ENCODE measurements around the gene PCDH18. TPM values are rescaled to one million over a fixed set of nuclear protein-coding genes. Genes with fewer than 3 reads are reported as not detected.

Gene PCDH18
- total RNA-seq, 1 donor from 2014 or later: 1.2 TPM

- TF ChIP-seq CTCF (IDR thresholded peaks at IDR 0.05; ENCODE audit: insufficient read depth, low read length, poor library complexity, severe bottlenecking): no peak
- DNase-seq (ENCODE audit: low read depth): no peak
- no peaks in the 10 kb centered on the region for H3K27me3 ChIP-seq (ENCODE audit: control insufficient read depth, insufficient read depth, low read length)
- no peaks in the 10 kb centered on the region for H3K36me3 ChIP-seq (ENCODE audit: control insufficient read depth, insufficient read depth, low read length)
- no peak overlapping the region for H3K4me3 ChIP-seq (ENCODE audit: low read depth, low read length)
Observed at GRCh38 chr4:137476345-137476744, 55.9 kb downstream of the PCDH18 start.

GRCh38 chr4:137474711-137475301, 57.5 kb downstream of the PCDH18 start:
- no peak overlapping the region for H3K4me3 ChIP-seq (ENCODE audit: low read depth, low read length)
- DNase-seq (ENCODE audit: low read depth): no peak
- no peaks in the 10 kb centered on the region for H3K27me3 ChIP-seq (ENCODE audit: control insufficient read depth, insufficient read depth, low read length)
- TF ChIP-seq CTCF (IDR thresholded peaks at IDR 0.05; ENCODE audit: insufficient read depth, low read length, poor library complexity, severe bottlenecking): no peak
- H3K36me3 ChIP-seq (ENCODE audit: control insufficient read depth, insufficient read depth, low read length): no peaks in the 10 kb centered on the region

- H3K27me3 ChIP-seq (ENCODE audit: control insufficient read depth, insufficient read depth, low read length): no peaks in the 10 kb centered on the region
- H3K4me3 ChIP-seq (ENCODE audit: low read depth, low read length): no peak overlapping the region
- no peak for DNase-seq (ENCODE audit: low read depth)
- TF ChIP-seq CTCF (IDR thresholded peaks at IDR 0.05; ENCODE audit: insufficient read depth, low read length, poor library complexity, severe bottlenecking): no peak
- no peaks in the 10 kb centered on the region for H3K36me3 ChIP-seq (ENCODE audit: control insufficient read depth, insufficient read depth, low read length)
Observed at GRCh38 chr4:137471895-137472294, 60.4 kb downstream of the PCDH18 start.

GRCh38 chr4:137471461-137471860, 60.8 kb downstream of the PCDH18 start:
- TF ChIP-seq CTCF (IDR thresholded peaks at IDR 0.05; ENCODE audit: insufficient read depth, low read length, poor library complexity, severe bottlenecking): no peak
- H3K27me3 ChIP-seq (ENCODE audit: control insufficient read depth, insufficient read depth, low read length): no peaks in the 10 kb centered on the region
- no peak for DNase-seq (ENCODE audit: low read depth)
- no peaks in the 10 kb centered on the region for H3K36me3 ChIP-seq (ENCODE audit: control insufficient read depth, insufficient read depth, low read length)
- no peak overlapping the region for H3K4me3 ChIP-seq (ENCODE audit: low read depth, low read length)

GRCh38 chr4:137470806-137471205, 61.5 kb downstream of the PCDH18 start:
- DNase-seq (ENCODE audit: low read depth): no peak
- no peak overlapping the region for H3K4me3 ChIP-seq (ENCODE audit: low read depth, low read length)
- TF ChIP-seq CTCF (IDR thresholded peaks at IDR 0.05; ENCODE audit: insufficient read depth, low read length, poor library complexity, severe bottlenecking): no peak
- H3K36me3 ChIP-seq (ENCODE audit: control insufficient read depth, insufficient read depth, low read length): no peaks in the 10 kb centered on the region
- H3K27me3 ChIP-seq (ENCODE audit: control insufficient read depth, insufficient read depth, low read length): no peaks in the 10 kb centered on the region
